Activated T-helper 1 cell treated with anti-CD3 and anti-CD28 coated beads, Interleukin-12 subunit alpha, Interleukin-12 subunit beta, Interleukin-2, Interleukin-4 antibody, amounts not matched to agents 30 ng/mL and 10 ng/mL and 1 ng/mL, durations not matched to agents 14 hours and 24 hours and 36 hours (primary cell): ENCODE measurements around the gene FUZ. TPM values are rescaled to one million over a fixed set of nuclear protein-coding genes. Genes with fewer than 3 reads are reported as not detected.

Experiments
- total RNA-seq: library from RNA; stranded (reverse); gene quantifications from 2 replicates; pipeline ENCODE4 v1.2.3, GENCODE V29; 2022

Gene FUZ
- total RNA-seq, 1 donor from 2014 or later = 14.0 TPM

Other genes with a start within 250 kb of the FUZ start
- 72.1 and 77.5 TPM in 2 replicates for gene NOSIP, start 232.7 kb downstream of the FUZ start, total RNA-seq
- gene PRRG2, start 232.0 kb downstream of the FUZ start, total RNA-seq = 0.59 and 1.2 TPM in 2 replicates
- gene PRR12, start 222.1 kb downstream of the FUZ start, total RNA-seq = 32.3 and 34.2 TPM in 2 replicates
- 4.4 and 4.7 TPM in 2 replicates for gene RRAS, start 173.1 kb downstream of the FUZ start, total RNA-seq
- 75.4 and 79.7 TPM in 2 replicates for gene SCAF1, start 171.1 kb downstream of the FUZ start, total RNA-seq
- 149 and 156 TPM in 2 replicates for gene IRF3, start 147.4 kb downstream of the FUZ start, total RNA-seq
- 72.2 and 73.7 TPM in 2 replicates for gene BCL2L12, start 147.4 kb downstream of the FUZ start, total RNA-seq
- 450 and 462 TPM in 2 replicates for gene PRMT1, start 136.0 kb downstream of the FUZ start, total RNA-seq
- 6.0 and 6.9 TPM in 2 replicates for gene ADM5, start 123.7 kb downstream of the FUZ start, total RNA-seq
- 3.1 and 3.9 TPM in 2 replicates for gene CPT1C, start 122.2 kb downstream of the FUZ start, total RNA-seq
- 1.3 and 2.0 TPM in 2 replicates for gene TSKS, start 50.0 kb downstream of the FUZ start, total RNA-seq
- gene AP2A1, start 46.3 kb downstream of the FUZ start, total RNA-seq = 61.1 and 63.6 TPM in 2 replicates
- gene MED25, start 5.0 kb upstream of the FUZ start, total RNA-seq = 54.2 and 54.5 TPM in 2 replicates
- gene PTOV1, start 37.9 kb upstream of the FUZ start, total RNA-seq = 107 and 113 TPM in 2 replicates
- gene PNKP, start 54.3 kb upstream of the FUZ start, total RNA-seq = 138 and 141 TPM in 2 replicates
- gene AKT1S1, start 64.1 kb upstream of the FUZ start, total RNA-seq = 32.1 and 32.2 TPM in 2 replicates
- 38.7 and 41.8 TPM in 2 replicates for gene TBC1D17, start 64.4 kb upstream of the FUZ start, total RNA-seq
- gene IL4I1, start 83.6 kb upstream of the FUZ start, total RNA-seq = 50.0 and 51.5 TPM in 2 replicates
- gene ATF5, start 115.9 kb upstream of the FUZ start, total RNA-seq = 50.7 and 52.0 TPM in 2 replicates
- 231 and 238 TPM in 2 replicates for gene NUP62, start 116.2 kb upstream of the FUZ start, total RNA-seq
- gene SIGLEC11, start 147.9 kb upstream of the FUZ start, total RNA-seq = not detected in 2 replicates
- 66.7 and 69.4 TPM in 2 replicates for gene VRK3, start 212.1 kb upstream of the FUZ start, total RNA-seq
- 10.1 and 11.8 TPM in 2 replicates for gene ZNF473, start 212.7 kb upstream of the FUZ start, total RNA-seq